Subcutaneous adipose tissue (tissue), 4 donors: ENCODE results near the gene PGAP2. TPM values are rescaled to one million over a fixed set of nuclear protein-coding genes. Genes with fewer than 3 reads are reported as not detected.

Experiments
- CTCF ChIP-seq: fragments of 450-650 bp; IDR thresholded peaks from one replicate; pipeline ENCODE4 v1.5.1; 2016; ENCODE audit warnings: low read depth, mild to moderate bottlenecking, control low read depth, antibody characterized with exemption, moderate library complexity
- total RNA-seq, 4 donors: library from RNA; depleted of rRNA; stranded (reverse); fragments of >200 nt; gene quantifications; one replicate each; pipeline ENCODE4 v1.1.0, GENCODE V29; 2016

Gene PGAP2
- total RNA-seq, 4 donors from 2014 or later = 5.5 to 9.3 (median 7.3) TPM

- TF ChIP-seq CTCF = no peak
These were observed 24.7 kb upstream of the PGAP2 start for GRCh38 chr11:3783611-3784010.

GRCh38 chr11:3786781-3787428, 21.5 kb upstream of the PGAP2 start:
- TF ChIP-seq CTCF = no peak

GRCh38 chr11:3795131-3796001, 13.0 kb upstream of the PGAP2 start:
- no peak for TF ChIP-seq CTCF

GRCh38 chr11:3796002-3796311, 12.4 kb upstream of the PGAP2 start:
- TF ChIP-seq CTCF = no peak

GRCh38 chr11:3796346-3796745, 12.0 kb upstream of the PGAP2 start:
- TF ChIP-seq CTCF = no peak

GRCh38 chr11:3796801-3797328, 11.5 kb upstream of the PGAP2 start:
- no peak for TF ChIP-seq CTCF

GRCh38 chr11:3797329-3798090, 10.8 kb upstream of the PGAP2 start, which contains the start of gene NUP98:
Gene NUP98, minus strand, starts transcription at chr11:3797554. Its CDS starts 15,437 bp downstream, at chr11:3782117.
- TF ChIP-seq CTCF = no peak
